Psoas muscle (tissue), 8 donors: ENCODE data around the gene LRFN2. TPM values are rescaled to one million over a fixed set of nuclear protein-coding genes. Genes with fewer than 3 reads are reported as not detected.

ENCODE experiments used
- ATAC-seq, 4 donors: fragments of 200-7000 bp; cut with Tn5 transposase; one replicate each; pipeline ENCODE4 v1.9.1; 2020; ENCODE audit warnings: moderate library complexity in 3 of 4, mild to moderate bottlenecking in 2 of 4
- DNase-seq, 2 donors: peaks; one replicate each; pipeline ENCODE4 v3.0.0-alpha.2; 2020
- H3K27ac ChIP-seq: fragments of 200-600 bp; one replicate; pipeline ENCODE4 v1.8.0; 2022
- H3K27me3 ChIP-seq, 3 donors: fragments of 200-600 bp in 1 of 3; one replicate each; pipeline versions ENCODE4 v1.6.1 to v1.8.0; 2013 to 2022; ENCODE audit warnings: low read length in 2 of 3, mild to moderate bottlenecking in 2 of 3, moderate library complexity in 1 of 3; ENCODE audit not compliant: insufficient read depth in 3 of 3
- H3K36me3 ChIP-seq, 2 donors: fragments of 200-600 bp in 1 of 2; one replicate each; pipeline versions ENCODE4 v1.6.1 to v1.8.0; 2013 to 2022; ENCODE audit warnings: low read depth in 1 of 2, mild to moderate bottlenecking in 1 of 2, moderate library complexity in 1 of 2; ENCODE audit not compliant: insufficient read depth in 1 of 2
- H3K4me1 ChIP-seq: fragments of 200-600 bp; one replicate; pipeline ENCODE4 v1.8.0; 2022
- H3K4me3 ChIP-seq: fragments of 200-600 bp; one replicate; pipeline ENCODE4 v1.8.0; 2022; ENCODE audit warnings: mild to moderate bottlenecking
- H3K9me3 ChIP-seq: fragments of 200-600 bp; one replicate; pipeline ENCODE4 v1.8.0; 2022
- WGBS, 3 donors: extraction: QIAGEN DNeasy Blood & Tissue Kit; methylation state at CpG; one replicate each; pipeline versions ENCODE4 v1.1.6 to v1.1.7; 2013; 5-methylcytosine and 5-hydroxymethylcytosine counted together
- intact Hi-C, 2 donors: fragments of 100-400 bp; cut with DNase I; formaldehyde crosslinking; loops; one replicate each; pipeline versions ENCODE4 v1.11.0 to v1.14.2; 2022
- polyA plus RNA-seq, 3 donors: library from polyadenylated mRNA; stranded (reverse); fragments of 200-250 nt; gene quantifications; one replicate each; pipeline ENCODE4 v1.2.3, GENCODE V29; 2013
- total RNA-seq, 4 donors: library from RNA; stranded (reverse); fragmentation: NEBNext Ultra II Directional in 2 of 4; extraction: Animal tissue kit (Norgen Biotek cat#: 25700) in 2 of 4; gene quantifications; one replicate each; pipeline versions ENCODE4 v1.2.1 to v1.2.4, GENCODE V29; 2021 to 2023
- TF ChIP-seq, protein P1 (sequence below): fragments of 200-600 bp; IDR thresholded peaks from one replicate; pipeline ENCODE4 v1.8.0; 2022; ENCODE audit warnings: antibody characterized with exemption
- donor health status: healthy with polysubstance abuse.
- donor health status: DM: no; HTN: no; CAD: no; lungs with moderate emphysema.
- donor health status: Bipolar disorder and iron deficiency.
- donor health status: healthy.
- donor health status: DM: yes; HTN: yes; CAD: no.
- donor health status: DM: no; HTN: no; CAD: no.
- donor health status: DM: no; HTN: no; CAD: no.
- donor health status: DM: yes; HTN: yes; CAD: no.

LRFN2 gene
- total and polyA plus RNA-seq, 7 donors, result 0.06 TPM; not detected in 6

DNA sequence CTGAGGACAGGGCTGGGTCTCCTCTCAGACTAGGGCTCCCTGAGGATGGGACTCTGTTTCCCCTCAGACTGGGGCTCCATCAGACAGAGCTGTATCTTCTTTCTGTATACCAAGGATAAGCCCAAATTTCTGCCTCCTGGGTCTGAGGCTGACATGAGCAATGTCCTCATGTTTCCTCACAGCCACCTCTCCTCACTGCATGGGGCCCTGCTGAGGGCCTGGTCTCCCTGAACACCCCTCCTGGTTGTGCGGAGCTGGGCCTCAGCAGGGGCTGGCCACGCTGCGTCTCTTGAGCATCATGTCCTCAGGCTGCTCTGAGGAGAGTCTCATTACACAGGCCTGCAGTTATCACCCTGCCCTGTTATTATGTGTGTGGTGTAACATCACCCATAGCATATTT lies 144.6 kb downstream of the LRFN2 start:
- no peak for ATAC-seq
- H3K27ac ChIP-seq, result no peak overlapping the region
- DNase-seq, result no peak
- 91 to 97% (median 95%) methylated on average over 3 of the region's 3 CpGs for WGBS, 3 donors
- no peaks in the 10 kb centered on the region for H3K9me3 ChIP-seq
- H3K27me3 ChIP-seq, result no peaks in the 10 kb centered on the region
- no peaks in the 10 kb centered on the region for H3K4me1 ChIP-seq
- intact Hi-C loops, result no loop called here
- TF ChIP-seq, protein P1, sequence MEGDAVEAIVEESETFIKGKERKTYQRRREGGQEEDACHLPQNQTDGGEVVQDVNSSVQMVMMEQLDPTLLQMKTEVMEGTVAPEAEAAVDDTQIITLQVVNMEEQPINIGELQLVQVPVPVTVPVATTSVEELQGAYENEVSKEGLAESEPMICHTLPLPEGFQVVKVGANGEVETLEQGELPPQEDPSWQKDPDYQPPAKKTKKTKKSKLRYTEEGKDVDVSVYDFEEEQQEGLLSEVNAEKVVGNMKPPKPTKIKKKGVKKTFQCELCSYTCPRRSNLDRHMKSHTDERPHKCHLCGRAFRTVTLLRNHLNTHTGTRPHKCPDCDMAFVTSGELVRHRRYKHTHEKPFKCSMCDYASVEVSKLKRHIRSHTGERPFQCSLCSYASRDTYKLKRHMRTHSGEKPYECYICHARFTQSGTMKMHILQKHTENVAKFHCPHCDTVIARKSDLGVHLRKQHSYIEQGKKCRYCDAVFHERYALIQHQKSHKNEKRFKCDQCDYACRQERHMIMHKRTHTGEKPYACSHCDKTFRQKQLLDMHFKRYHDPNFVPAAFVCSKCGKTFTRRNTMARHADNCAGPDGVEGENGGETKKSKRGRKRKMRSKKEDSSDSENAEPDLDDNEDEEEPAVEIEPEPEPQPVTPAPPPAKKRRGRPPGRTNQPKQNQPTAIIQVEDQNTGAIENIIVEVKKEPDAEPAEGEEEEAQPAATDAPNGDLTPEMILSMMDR, result no peak
- H3K36me3 ChIP-seq, result no peaks in the 10 kb centered on the region
- H3K4me3 ChIP-seq, result no peak overlapping the region

DNA sequence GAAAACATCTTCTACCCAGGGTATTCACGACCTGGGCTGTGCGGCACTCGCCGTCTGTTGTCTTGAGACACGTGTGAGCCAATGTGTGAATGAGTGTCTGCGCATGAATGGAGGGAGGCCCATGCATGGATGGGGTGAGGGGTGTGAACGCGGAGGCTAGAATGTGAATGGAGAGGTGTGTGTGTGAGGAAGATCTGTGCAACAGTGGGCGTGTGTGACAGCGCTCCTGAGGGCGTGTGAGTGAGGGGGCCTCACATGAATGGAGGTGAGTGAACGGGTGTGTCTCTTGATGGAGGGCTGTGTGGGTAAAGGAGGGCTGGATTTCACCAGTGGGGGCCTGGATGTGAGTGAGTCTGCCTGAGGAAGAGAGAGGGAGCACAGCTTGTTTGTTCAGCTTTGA lies 146.0 kb downstream of the LRFN2 start:
- no peak overlapping the region for H3K4me3 ChIP-seq
- ATAC-seq (no peak), DNase-seq (no peak)
- no peaks in the 10 kb centered on the region for H3K4me1 ChIP-seq
- H3K27ac ChIP-seq, result no peak overlapping the region
- TF ChIP-seq, protein P1, result no peak
- intact Hi-C loops, result no loop called here
- H3K36me3 ChIP-seq, result no peaks in the 10 kb centered on the region
- WGBS, 3 donors, result 87 to 92% (median 89%) methylated on average over 12 of the region's 12 CpGs
- H3K9me3 ChIP-seq, result no peaks in the 10 kb centered on the region
- H3K27me3 ChIP-seq, result no peaks in the 10 kb centered on the region

DNA sequence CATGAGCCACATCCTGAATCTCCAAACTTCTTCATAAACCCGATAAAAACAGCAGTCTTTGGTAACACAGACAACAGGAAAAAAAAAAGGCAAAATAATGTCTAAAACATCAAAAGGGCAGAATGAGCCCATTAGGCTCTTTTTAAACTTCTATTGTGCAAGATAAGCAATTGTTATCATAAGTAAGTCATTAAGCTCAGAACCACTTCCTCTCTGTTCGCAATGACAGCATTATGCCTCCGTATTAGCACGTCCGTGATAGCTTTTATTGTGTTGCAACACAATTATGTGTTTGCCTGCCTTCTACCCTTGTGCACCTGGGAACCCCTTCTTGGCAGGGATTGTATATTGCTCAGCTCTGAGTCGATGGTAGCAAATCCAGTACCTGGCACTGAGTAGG lies 147.1 kb downstream of the LRFN2 start:
- no peaks in the 10 kb centered on the region for H3K36me3 ChIP-seq
- no peaks in the 10 kb centered on the region for H3K27me3 ChIP-seq
- intact Hi-C loops, result no loop called here
- no peak for ATAC-seq
- TF ChIP-seq, protein P1, result no peak
- no peaks in the 10 kb centered on the region for H3K4me1 ChIP-seq
- DNase-seq, result no peak
- H3K4me3 ChIP-seq, result no peak overlapping the region
- 61 to 71% (median 70%) methylated on average over 6 of the region's 6 CpGs for WGBS, 3 donors
- no peak overlapping the region for H3K27ac ChIP-seq
- no peaks in the 10 kb centered on the region for H3K9me3 ChIP-seq

DNA sequence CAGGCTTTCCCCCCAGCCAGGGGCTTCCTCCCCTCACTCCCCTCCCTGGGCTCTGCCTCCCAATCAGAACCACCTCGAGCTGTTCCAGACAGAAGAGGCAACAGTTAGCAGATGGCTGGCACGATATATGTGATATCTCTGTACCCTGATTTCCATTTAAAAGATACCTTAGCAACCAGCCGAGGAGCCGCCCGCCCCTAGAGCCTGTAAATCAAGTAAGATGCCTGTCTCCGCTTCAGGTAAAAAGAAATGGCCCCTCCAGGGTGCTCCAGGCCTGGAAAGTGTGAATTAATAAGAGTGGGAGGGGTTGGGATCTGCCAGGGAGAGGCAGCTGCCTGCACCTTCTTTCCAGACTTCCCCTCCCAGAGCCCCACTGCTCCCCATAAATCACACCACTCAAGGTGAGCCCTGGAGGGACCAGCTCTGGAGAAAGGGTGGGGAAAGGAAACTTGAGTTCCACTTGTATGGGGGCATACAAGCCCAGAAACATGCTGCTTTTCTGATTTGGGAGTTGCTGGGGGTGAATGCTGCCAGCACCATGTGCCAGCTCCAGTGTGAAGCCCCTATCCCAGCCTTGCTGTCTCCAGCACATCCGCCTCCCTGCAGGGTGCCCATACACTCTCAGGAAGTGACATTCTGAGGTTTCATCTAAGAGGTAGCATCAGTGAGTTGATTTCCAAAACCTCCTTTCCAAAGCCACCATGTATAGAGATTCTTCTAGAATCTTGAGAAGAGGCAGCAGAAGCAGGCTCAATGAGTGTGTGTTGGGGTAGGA lies 148.0 kb downstream of the LRFN2 start:
- 89 to 91% (median 90%) methylated on average over 7 of the region's 7 CpGs for WGBS, 3 donors

More for the DNA sequence above, 148.0 kb downstream of the LRFN2 start:
- no peak for DNase-seq
- Histone ChIP-seq H3K27me3 (no peaks in the 10 kb centered on the region), H3K36me3 (no peaks in the 10 kb centered on the region), H3K9me3 (no peaks in the 10 kb centered on the region), H3K4me1 (no peaks in the 10 kb centered on the region), H3K27ac (no peak overlapping the region), H3K4me3 (no peak overlapping the region)
- no peak for ATAC-seq
- TF ChIP-seq, protein P1, result no peak
- intact Hi-C loops, result no loop called here
